RWPE2 (cell line): ENCODE measurements around the gene CDC45.

Experiments used
- ATAC-seq: fragments of 200-7000 bp; cut with Tn5 transposase; 3 replicates; pipeline ENCODE4 v1.9.1; 2021; ENCODE audit warnings: low read depth
- DNase-seq: peaks from one replicate; pipeline ENCODE4 v3.0.0-alpha.2; 2020; ENCODE audit warnings: low spot score
- H3K27ac ChIP-seq: fragments of 450-650 bp; 2 replicates; pipeline ENCODE4 v1.5.1; 2017; ENCODE audit warnings: mild to moderate bottlenecking; ENCODE audit not compliant: poor library complexity, severe bottlenecking
- H3K27me3 ChIP-seq: fragments of 250-450 bp; sonication (Bioruptor Pico); 2 replicates; pipeline ENCODE4 v1.5.1; 2021; ENCODE audit warnings: mild to moderate bottlenecking, moderate library complexity; ENCODE audit not compliant: insufficient read depth, poor library complexity, severe bottlenecking
- H3K36me3 ChIP-seq: fragments of 250-450 bp; sonication (Bioruptor Pico); 2 replicates; pipeline ENCODE4 v1.5.1; 2020; ENCODE audit warnings: low read depth, mild to moderate bottlenecking, moderate library complexity
- H3K4me1 ChIP-seq: fragments of 250-450 bp; sonication (Bioruptor Pico); 2 replicates; pipeline ENCODE4 v1.5.1; 2021; ENCODE audit warnings: mild to moderate bottlenecking, moderate library complexity; ENCODE audit not compliant: insufficient read depth, poor library complexity, severe bottlenecking
- H3K4me3 ChIP-seq: fragments of 250-450 bp; sonication (Bioruptor Pico); 2 replicates; pipeline ENCODE4 v1.5.1; 2021; ENCODE audit warnings: mild to moderate bottlenecking, moderate library complexity; ENCODE audit not compliant: severe bottlenecking
- H3K9me3 ChIP-seq: fragments of 250-450 bp; sonication (Bioruptor Pico); 2 replicates; pipeline ENCODE4 v1.5.1; 2021; ENCODE audit warnings: mild to moderate bottlenecking, moderate library complexity; ENCODE audit not compliant: severe bottlenecking
- TF ChIP-seq, protein P1 (sequence below): fragments of 450-650 bp; IDR thresholded peaks from one replicate; pipeline ENCODE4 v1.5.1; 2017; ENCODE audit warnings: mild to moderate bottlenecking, moderate library complexity; ENCODE audit not compliant: poor library complexity, severe bottlenecking

CDC45 gene

DNA sequence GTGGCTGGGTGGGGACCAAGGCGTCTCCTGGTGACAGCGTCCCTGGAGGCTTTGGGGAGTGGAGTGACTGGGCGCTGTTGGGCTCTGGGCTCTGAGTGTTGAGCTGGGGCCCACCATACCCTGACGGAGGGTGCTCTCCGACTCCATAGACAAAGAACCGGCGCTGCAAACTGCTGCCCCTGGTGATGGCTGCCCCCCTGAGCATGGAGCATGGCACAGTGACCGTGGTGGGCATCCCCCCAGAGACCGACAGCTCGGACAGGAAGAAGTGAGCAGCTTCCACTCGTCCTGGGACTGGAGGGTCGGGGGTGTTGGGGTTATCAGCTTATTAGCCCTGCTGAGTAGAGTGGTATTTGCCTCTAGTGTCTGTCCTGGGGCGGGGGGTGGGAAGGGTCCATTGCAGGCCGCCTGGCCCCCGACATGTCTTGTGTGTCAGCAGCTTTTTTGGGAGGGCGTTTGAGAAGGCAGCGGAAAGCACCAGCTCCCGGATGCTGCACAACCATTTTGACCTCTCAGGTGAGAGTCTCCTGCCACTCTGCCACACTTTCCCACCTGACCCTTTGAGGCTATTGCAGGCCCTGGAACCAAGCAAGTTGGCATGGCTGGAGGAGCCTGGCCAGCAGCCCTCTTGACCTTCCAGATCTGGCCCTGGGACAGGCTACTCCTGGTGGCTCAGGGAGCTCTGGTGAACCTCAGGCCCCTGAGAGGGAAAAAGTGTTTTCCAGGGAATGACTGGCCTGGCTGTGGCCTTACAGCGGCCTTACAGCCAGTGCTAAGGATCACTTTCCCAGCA is 36.9 kb downstream of the CDC45 start:
- peaks cover 2% of the 10 kb centered on the region for H3K9me3 ChIP-seq
- ATAC-seq (no peak), DNase-seq (no peak)
- H3K36me3 ChIP-seq: peaks cover 56% of the 10 kb centered on the region
- H3K4me1 ChIP-seq: no peaks in the 10 kb centered on the region
- H3K27ac ChIP-seq: no peak overlapping the region
- no peak overlapping the region for H3K4me3 ChIP-seq
- TF ChIP-seq, protein P1, sequence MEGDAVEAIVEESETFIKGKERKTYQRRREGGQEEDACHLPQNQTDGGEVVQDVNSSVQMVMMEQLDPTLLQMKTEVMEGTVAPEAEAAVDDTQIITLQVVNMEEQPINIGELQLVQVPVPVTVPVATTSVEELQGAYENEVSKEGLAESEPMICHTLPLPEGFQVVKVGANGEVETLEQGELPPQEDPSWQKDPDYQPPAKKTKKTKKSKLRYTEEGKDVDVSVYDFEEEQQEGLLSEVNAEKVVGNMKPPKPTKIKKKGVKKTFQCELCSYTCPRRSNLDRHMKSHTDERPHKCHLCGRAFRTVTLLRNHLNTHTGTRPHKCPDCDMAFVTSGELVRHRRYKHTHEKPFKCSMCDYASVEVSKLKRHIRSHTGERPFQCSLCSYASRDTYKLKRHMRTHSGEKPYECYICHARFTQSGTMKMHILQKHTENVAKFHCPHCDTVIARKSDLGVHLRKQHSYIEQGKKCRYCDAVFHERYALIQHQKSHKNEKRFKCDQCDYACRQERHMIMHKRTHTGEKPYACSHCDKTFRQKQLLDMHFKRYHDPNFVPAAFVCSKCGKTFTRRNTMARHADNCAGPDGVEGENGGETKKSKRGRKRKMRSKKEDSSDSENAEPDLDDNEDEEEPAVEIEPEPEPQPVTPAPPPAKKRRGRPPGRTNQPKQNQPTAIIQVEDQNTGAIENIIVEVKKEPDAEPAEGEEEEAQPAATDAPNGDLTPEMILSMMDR: no peak
- no peaks in the 10 kb centered on the region for H3K27me3 ChIP-seq

DNA sequence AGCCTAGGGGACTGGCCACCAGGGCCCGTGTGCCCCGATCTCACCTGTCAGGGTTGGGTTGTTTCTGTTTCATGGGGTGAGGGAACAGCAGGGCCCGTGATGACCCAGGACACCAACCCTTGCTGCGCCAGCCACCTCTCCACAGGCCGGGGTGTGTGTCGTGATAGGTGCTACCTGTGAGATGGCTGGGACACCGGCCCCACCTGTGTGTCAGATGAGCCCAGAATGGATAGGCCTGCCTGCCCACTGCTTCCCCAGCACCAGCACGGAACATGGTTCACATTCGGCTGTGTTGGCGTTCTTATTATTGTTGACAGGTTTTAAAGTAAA is 37.4 kb downstream of the CDC45 start:
- H3K4me1 ChIP-seq: no peaks in the 10 kb centered on the region
- H3K27me3 ChIP-seq: no peaks in the 10 kb centered on the region
- ATAC-seq: no peak
- peaks cover 50% of the 10 kb centered on the region for H3K36me3 ChIP-seq
- no peak overlapping the region for H3K27ac ChIP-seq
- H3K9me3 ChIP-seq: peaks cover 2% of the 10 kb centered on the region
- H3K4me3 ChIP-seq: no peak overlapping the region
- DNase-seq: no peak
- TF ChIP-seq, protein P1: no peak

DNA sequence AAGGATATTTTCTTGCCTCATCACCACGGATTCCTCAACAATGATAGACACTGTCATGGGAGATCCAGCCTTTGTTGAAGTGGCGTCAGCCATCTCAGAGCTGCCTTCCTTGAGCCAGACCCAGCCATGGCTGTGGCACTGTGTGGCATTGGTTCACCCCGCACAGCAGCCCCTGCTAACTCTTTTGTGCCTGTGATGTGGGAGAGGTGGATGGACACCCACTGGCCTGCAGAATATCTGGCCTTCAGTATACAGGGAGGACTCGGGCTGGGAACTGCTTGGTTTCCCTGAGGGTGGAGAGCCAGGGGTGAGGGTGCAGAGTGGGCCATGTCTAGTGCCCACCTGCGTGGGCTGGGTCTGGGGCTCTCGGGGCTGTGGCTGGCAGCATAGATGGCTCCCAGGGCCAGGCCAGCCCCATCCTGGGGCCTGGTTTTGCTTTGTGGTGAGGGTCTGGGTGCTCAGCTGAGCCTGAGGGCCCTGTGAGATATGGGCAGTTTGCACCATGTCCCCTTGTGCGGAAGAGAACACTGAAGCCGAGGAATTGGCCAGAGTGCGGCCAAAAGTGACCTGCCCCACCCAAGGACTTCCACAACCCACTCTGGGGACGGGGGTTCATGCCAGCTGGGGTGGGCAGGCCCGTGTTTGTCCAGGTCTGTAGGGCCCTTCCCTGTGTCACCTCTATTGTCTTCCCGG is 38.3 kb downstream of the CDC45 start:
- Histone ChIP-seq H3K4me3 (no peak overlapping the region), H3K36me3 (peaks cover 41% of the 10 kb centered on the region), H3K4me1 (no peaks in the 10 kb centered on the region), H3K27ac (no peak overlapping the region), H3K9me3 (no peaks in the 10 kb centered on the region), H3K27me3 (peaks cover under 1% of the 10 kb centered on the region)
- ATAC-seq: no peak
- TF ChIP-seq, protein P1: no peak
- DNase-seq: no peak

DNA sequence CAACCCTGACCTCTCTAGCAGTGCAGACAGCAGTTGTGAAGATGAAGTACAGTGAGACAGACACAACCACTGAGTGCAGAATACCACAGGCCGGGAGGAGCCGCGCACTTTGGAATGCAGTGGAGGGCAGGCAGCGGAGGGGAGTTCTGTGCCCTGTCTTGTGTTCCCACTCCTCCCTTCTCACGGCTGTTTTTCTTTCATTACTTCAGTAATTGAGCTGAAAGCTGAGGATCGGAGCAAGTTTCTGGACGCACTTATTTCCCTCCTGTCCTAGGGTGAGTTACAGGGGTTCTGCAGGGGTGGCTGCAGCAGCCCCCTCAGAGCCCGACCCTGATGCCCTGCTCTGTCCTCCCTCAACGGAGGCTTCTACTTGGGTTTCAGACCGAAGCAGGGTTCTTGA is 38.9 kb downstream of the CDC45 start:
- peaks cover 6% of the 10 kb centered on the region for H3K27me3 ChIP-seq
- H3K9me3 ChIP-seq: no peaks in the 10 kb centered on the region
- H3K36me3 ChIP-seq: peaks cover 35% of the 10 kb centered on the region
- TF ChIP-seq, protein P1: no peak
- ATAC-seq (no peak), DNase-seq (no peak)
- no peak overlapping the region for H3K27ac ChIP-seq
- no peak overlapping the region for H3K4me3 ChIP-seq
- H3K4me1 ChIP-seq: no peaks in the 10 kb centered on the region
